ENCODE results near the gene MZF1. TPM values are rescaled to one million over a fixed set of nuclear protein-coding genes. Genes with fewer than 3 reads are reported as not detected.

Gene MZF1
- total RNA-seq, 1 donor from 2014 or later, result 44.3 TPM

- no peak for ATAC-seq
- no peak overlapping the region for H3K4me3 ChIP-seq
- intact Hi-C loops (cut with DNase I), result no loop called here
- TF ChIP-seq CTCF (IDR thresholded peaks at IDR 0.05), result no peak
- H3K27me3 ChIP-seq, result no peaks in the 10 kb centered on the region
- H3K9me3 ChIP-seq, result no peaks in the 10 kb centered on the region
- H3K36me3 ChIP-seq, result peaks cover 23% of the 10 kb centered on the region
- no peak overlapping the region for H3K27ac ChIP-seq
- peaks cover 18% of the 10 kb centered on the region for H3K4me1 ChIP-seq
- peak; percentile 41 for DNase-seq
Observed at GRCh38 chr19:58571575-58571947, 1.6 kb downstream of the MZF1 start.

- intact Hi-C loops (cut with DNase I), result no loop called here
Observed at GRCh38 chr19:58570770-58571574, 2.2 kb downstream of the MZF1 start.

GRCh38 chr19:58569943-58570670, 3.0 kb downstream of the MZF1 start:
- Histone ChIP-seq H3K9me3 (no peaks in the 10 kb centered on the region), H3K27me3 (no peaks in the 10 kb centered on the region), H3K4me3 (no peak overlapping the region), H3K27ac (no peak overlapping the region), H3K36me3 (peaks cover 23% of the 10 kb centered on the region), H3K4me1 (peaks cover 18% of the 10 kb centered on the region)
- DNase-seq (peak; percentile 57), ATAC-seq (no peak)
- no peak for TF ChIP-seq CTCF (IDR thresholded peaks at IDR 0.05)
- intact Hi-C loops (cut with DNase I), result no loop called here

More at GRCh38 chr19:58570770-58571574, 2.2 kb downstream of the MZF1 start:
- Histone ChIP-seq H3K27ac (no peak overlapping the region), H3K36me3 (peaks cover 23% of the 10 kb centered on the region), H3K4me3 (no peak overlapping the region), H3K9me3 (no peaks in the 10 kb centered on the region), H3K27me3 (no peaks in the 10 kb centered on the region), H3K4me1 (peaks cover 18% of the 10 kb centered on the region)
- DNase-seq (peak; percentile 63), ATAC-seq (no peak)
- no peak for TF ChIP-seq CTCF (IDR thresholded peaks at IDR 0.05)

GRCh38 chr19:58569191-58569942, 3.8 kb downstream of the MZF1 start:
- peaks cover 23% of the 10 kb centered on the region for H3K36me3 ChIP-seq
- H3K4me1 ChIP-seq, result peaks cover 15% of the 10 kb centered on the region
- no peaks in the 10 kb centered on the region for H3K9me3 ChIP-seq
- H3K27me3 ChIP-seq, result no peaks in the 10 kb centered on the region
- DNase-seq (peak; percentile 45), ATAC-seq (no peak)
- H3K4me3 ChIP-seq, result no peak overlapping the region
- no peak overlapping the region for H3K27ac ChIP-seq
- no peak for TF ChIP-seq CTCF (IDR thresholded peaks at IDR 0.05)
- intact Hi-C loops (cut with DNase I), result no loop called here

GRCh38 chr19:58568453-58569130, 4.5 kb downstream of the MZF1 start:
- DNase-seq (peak; percentile 37), ATAC-seq (no peak)
- intact Hi-C loops (cut with DNase I), result no loop called here
- Histone ChIP-seq H3K9me3 (no peaks in the 10 kb centered on the region), H3K36me3 (peaks cover 23% of the 10 kb centered on the region), H3K4me1 (peaks cover 11% of the 10 kb centered on the region), H3K27ac (no peak overlapping the region), H3K4me3 (no peak overlapping the region), H3K27me3 (no peaks in the 10 kb centered on the region)
- no peak for TF ChIP-seq CTCF (IDR thresholded peaks at IDR 0.05)
